Measurements from ENCODE around the gene CMIP.

Gene CMIP

GRCh38 chr16:81527477-81528178 lies 83.0 kb downstream of the CMIP start:
- H3K27ac ChIP-seq: no peak overlapping the region
- H3K27me3 ChIP-seq: no peaks in the 10 kb centered on the region
- intact Hi-C loops (cut with DNase I; ENCODE audit: low total_unique reads): no loop called here
- no peaks in the 10 kb centered on the region for H3K36me3 ChIP-seq
- no peak overlapping the region for H3K4me3 ChIP-seq
- no peaks in the 10 kb centered on the region for H3K9me3 ChIP-seq
- peaks cover 0 to 8% (median 0%) of the 10 kb centered on the region in 4 donors for H3K4me1 ChIP-seq
- no peak for DNase-seq
- TF ChIP-seq CTCF (IDR thresholded peaks at IDR 0.05): no peak

- Histone ChIP-seq H3K36me3 (no peaks in the 10 kb centered on the region), H3K27ac (no peak overlapping the region), H3K4me3 (no peak overlapping the region), H3K27me3 (no peaks in the 10 kb centered on the region), H3K9me3 (no peaks in the 10 kb centered on the region), H3K4me1 (peaks cover 0 to 8% (median 0%) of the 10 kb centered on the region in 4 donors)
- intact Hi-C loops (cut with DNase I; ENCODE audit: low total_unique reads): no loop called here
- no peak for DNase-seq
- TF ChIP-seq CTCF (IDR thresholded peaks at IDR 0.05): no peak
These were observed 83.6 kb downstream of the CMIP start for GRCh38 chr16:81528256-81528655.

- no peak for DNase-seq
- Histone ChIP-seq H3K27ac (no peak overlapping the region), H3K36me3 (no peaks in the 10 kb centered on the region), H3K4me3 (no peak overlapping the region), H3K4me1 (peaks cover 0 to 8% (median 0%) of the 10 kb centered on the region in 4 donors), H3K9me3 (no peaks in the 10 kb centered on the region), H3K27me3 (no peaks in the 10 kb centered on the region)
- intact Hi-C loops (cut with DNase I; ENCODE audit: low total_unique reads): no loop called here
- TF ChIP-seq CTCF (IDR thresholded peaks at IDR 0.05): no peak
These were observed 85.7 kb downstream of the CMIP start for GRCh38 chr16:81530296-81530721.

GRCh38 chr16:81530814-81531213 lies 86.2 kb downstream of the CMIP start:
- intact Hi-C loops (cut with DNase I; ENCODE audit: low total_unique reads): no loop called here
- H3K27ac ChIP-seq: no peak overlapping the region
- H3K9me3 ChIP-seq: no peaks in the 10 kb centered on the region
- peaks cover 0 to 8% (median 0%) of the 10 kb centered on the region in 4 donors for H3K4me1 ChIP-seq
- no peak for DNase-seq
- no peaks in the 10 kb centered on the region for H3K36me3 ChIP-seq
- no peak for TF ChIP-seq CTCF (IDR thresholded peaks at IDR 0.05)
- H3K27me3 ChIP-seq: no peaks in the 10 kb centered on the region
- no peak overlapping the region for H3K4me3 ChIP-seq

GRCh38 chr16:81531419-81531821 lies 86.8 kb downstream of the CMIP start:
- H3K4me3 ChIP-seq: no peak overlapping the region
- DNase-seq: no peak
- peaks cover 0 to 7% (median 0%) of the 10 kb centered on the region in 4 donors for H3K4me1 ChIP-seq
- intact Hi-C loops (cut with DNase I; ENCODE audit: low total_unique reads): no loop called here
- no peaks in the 10 kb centered on the region for H3K9me3 ChIP-seq
- no peaks in the 10 kb centered on the region for H3K36me3 ChIP-seq
- no peaks in the 10 kb centered on the region for H3K27me3 ChIP-seq
- H3K27ac ChIP-seq: no peak overlapping the region
- TF ChIP-seq CTCF (IDR thresholded peaks at IDR 0.05): no peak
